ENCODE results near the gene SPATA20.

- peak; percentile 26 for TF ChIP-seq CTCF (IDR thresholded peaks at IDR 0.05; ENCODE audit: borderline replicate concordance, extremely low read depth, low read length, poor library complexity, severe bottlenecking)
- no peak for TF ChIP-seq EZH2 (IDR thresholded peaks at IDR 0.05; ENCODE audit: borderline replicate concordance, low read depth, low read length, severe bottlenecking)
Measured at GRCh38 chr17:50563092-50563511, 16.1 kb downstream of the SPATA20 start.
